GM12878 (cell line): ENCODE measurements around the gene THUMPD3. TPM values are rescaled to one million over a fixed set of nuclear protein-coding genes. Genes with fewer than 3 reads are reported as not detected.
A peak's percentile ranks its signal among the peaks of the same experiment; 100 is the strongest.

Source experiments
- BMI1 ChIP-seq: fragments of 450-650 bp; IDR thresholded peaks from 2 replicates; pipeline ENCODE4 v1.6.1; 2016; ENCODE audit warnings: mild to moderate bottlenecking, moderate library complexity, borderline replicate concordance
- BRCA1 ChIP-seq: IDR thresholded peaks from 2 replicates; pipeline ENCODE4 v1.6.1; 2011; ENCODE audit warnings: low read depth, low read length, improper control_type of control experiment
- CHD4 ChIP-seq: fragments of 200-600 bp; sonication (generic); IDR thresholded peaks from 2 replicates; pipeline ENCODE4 v1.6.1; 2016; ENCODE audit warnings: mild to moderate bottlenecking
- ETV6 ChIP-seq, 2 experiments: fragments of 450-650 bp in 1 of 2; IDR thresholded peaks in 1 of 2; conservative IDR thresholded peaks in 1 of 2; 2 replicates each; pipeline ENCODE4 v1.6.1; 2014; ENCODE audit warnings: antibody characterized with exemption in 1 of 2, borderline replicate concordance in 1 of 2, low read depth in 1 of 2, mild to moderate bottlenecking in 1 of 2, moderate library complexity in 1 of 2
- FOS ChIP-seq: IDR thresholded peaks from 3 replicates; pipeline ENCODE4 v1.6.1; 2011; ENCODE audit warnings: borderline replicate concordance; ENCODE audit not compliant: insufficient read length; ENCODE audit errors: extremely low read depth
- HCFC1 ChIP-seq: fragments of 150-350 bp; IDR thresholded peaks from 2 replicates; pipeline ENCODE4 v1.6.1; 2014; ENCODE audit warnings: low read length
- NFIC ChIP-seq: IDR thresholded peaks from 2 replicates; pipeline ENCODE4 v1.6.1; 2012; ENCODE audit warnings: low read depth, mild to moderate bottlenecking, inconsistent platforms, low read length, moderate library complexity
- NRF1 ChIP-seq: conservative IDR thresholded peaks from 2 replicates; pipeline ENCODE4 v1.6.1; 2011; ENCODE audit warnings: mild to moderate bottlenecking, low read depth, low read length, improper control_type of control experiment
- POLR2A ChIP-seq: IDR thresholded peaks from 2 replicates; pipeline ENCODE4 v1.6.1; 2011; ENCODE audit warnings: low read depth, mild to moderate bottlenecking, low read length
- SMAD5 ChIP-seq: IDR thresholded peaks from 2 replicates; pipeline ENCODE4 v1.6.1; 2016; ENCODE audit warnings: antibody characterized with exemption, low read depth
- SMC3 ChIP-seq: IDR thresholded peaks from 2 replicates; pipeline ENCODE4 v1.6.1; 2011; ENCODE audit warnings: low read length, improper control_type of control experiment, borderline replicate concordance
- SUZ12 ChIP-seq: fragments of 200-600 bp; sonication (generic); IDR thresholded peaks from one replicate; pipeline ENCODE4 v1.6.1; 2018; ENCODE audit warnings: antibody characterized with exemption, mild to moderate bottlenecking; ENCODE audit not compliant: unreplicated experiment
- TAF1 ChIP-seq: IDR thresholded peaks from 2 replicates; pipeline ENCODE4 v1.6.1; 2011; ENCODE audit warnings: mild to moderate bottlenecking, low read depth, low read length, borderline replicate concordance
- TARDBP ChIP-seq: IDR thresholded peaks from 2 replicates; pipeline ENCODE4 v1.6.1; 2016; ENCODE audit warnings: borderline replicate concordance
- ZNF217 ChIP-seq: fragments of 450-650 bp; IDR thresholded peaks from 2 replicates; pipeline ENCODE4 v1.6.1; 2017; ENCODE audit warnings: antibody characterized with exemption, mild to moderate bottlenecking
- polyA plus RNA-seq, 11 experiments: library from polyadenylated mRNA; depleted of rRNA in 4 of 11; unstranded in 6 of 11; stranded (reverse) in 5 of 11; fragments of >200 nt; fragmentation: Nextera tagmentation in 4 of 11; fragmentation: Illumina TruSeq in 1 of 11; extraction: Ambion mirVana in 4 of 11; extraction: Trizol in 1 of 11; gene quantifications; 1 replicate in 1 of 11; 2 replicates in 10 of 11; pipeline versions ENCODE4 v1.2.1 to v1.2.3, GENCODE V29; 2011 to 2016; ENCODE audit warnings: inconsistent platforms in 2 of 11, missing spikeins in 2 of 11, low read depth in 1 of 11
- total RNA-seq, 4 experiments: library from RNA; depleted of rRNA in 3 of 4; stranded (reverse); fragments of >200 nt in 3 of 4; fragmentation: Illumina TruSeq in 1 of 4; extraction: Trizol in 1 of 4; gene quantifications; 2 replicates each; pipeline versions ENCODE4 v1.2.1 to v1.2.3, GENCODE V29; 2013 to 2021
- TF ChIP-seq, protein P1 (sequence below): fragments of 450-650 bp; IDR thresholded peaks from 2 replicates; pipeline ENCODE4 v1.6.1; 2017; ENCODE audit warnings: antibody characterized with exemption, mild to moderate bottlenecking, moderate library complexity
- TF ChIP-seq, protein P2 (sequence below): fragments of 150-350 bp; IDR thresholded peaks from 2 replicates; pipeline ENCODE4 v1.6.1; 2016; ENCODE audit warnings: low read depth, low read length
- TF ChIP-seq, protein P3 (sequence below): IDR thresholded peaks from 2 replicates; pipeline ENCODE4 v1.6.1; 2011; ENCODE audit warnings: low read depth, low read length, improper control_type of control experiment, borderline replicate concordance
- TF ChIP-seq, protein P4 (sequence below): fragments of 450-650 bp; IDR thresholded peaks from 2 replicates; pipeline ENCODE4 v1.6.1; 2017; ENCODE audit warnings: mild to moderate bottlenecking, moderate library complexity

THUMPD3 gene
- total and polyA plus RNA-seq, 10 of the 15 experiments (the other 5 are each of a cell fraction or from before 2014, with no cell fraction given): 28.7 to 47.4 (median 41.8) TPM

DNA sequence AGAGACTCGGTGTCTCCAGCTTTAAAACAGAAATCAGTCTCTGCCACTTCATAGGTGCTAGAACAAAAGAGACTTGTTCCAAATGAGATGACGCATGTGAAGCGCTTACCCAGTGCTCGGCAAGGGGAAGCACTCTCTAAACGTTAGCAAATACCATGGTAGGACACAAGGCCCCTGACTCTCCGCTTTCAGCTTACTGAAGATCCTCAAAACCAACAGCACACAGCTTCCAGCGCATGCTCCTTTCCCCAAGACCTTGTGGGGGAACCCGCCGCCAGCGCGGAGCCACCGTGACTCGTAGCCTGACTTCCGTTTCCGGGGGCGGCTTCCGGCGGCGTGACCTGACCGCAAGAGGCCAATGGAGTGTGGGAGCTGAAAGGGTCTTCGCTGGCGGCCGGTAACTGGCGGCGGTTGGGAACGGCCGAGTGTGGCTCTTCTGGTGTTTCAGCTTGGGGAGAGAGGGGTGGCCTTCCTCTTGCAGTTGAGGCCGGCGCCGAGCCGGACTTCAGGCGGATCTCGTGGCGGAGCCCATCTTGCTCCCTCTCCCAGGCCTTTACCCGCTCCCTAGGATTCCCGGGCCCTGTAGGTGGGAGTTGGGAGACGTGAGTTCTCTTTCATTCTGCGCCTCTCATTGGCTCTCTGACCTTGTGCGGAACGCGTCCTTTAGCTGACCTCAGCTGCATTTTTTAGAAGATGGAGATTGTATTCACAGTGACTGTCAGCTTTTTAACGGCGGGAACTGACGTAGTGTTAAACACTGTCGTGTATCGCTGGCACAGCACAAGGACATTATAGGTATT lies at the start of gene THUMPD3 (continued):
- TF ChIP-seq, protein P1, sequence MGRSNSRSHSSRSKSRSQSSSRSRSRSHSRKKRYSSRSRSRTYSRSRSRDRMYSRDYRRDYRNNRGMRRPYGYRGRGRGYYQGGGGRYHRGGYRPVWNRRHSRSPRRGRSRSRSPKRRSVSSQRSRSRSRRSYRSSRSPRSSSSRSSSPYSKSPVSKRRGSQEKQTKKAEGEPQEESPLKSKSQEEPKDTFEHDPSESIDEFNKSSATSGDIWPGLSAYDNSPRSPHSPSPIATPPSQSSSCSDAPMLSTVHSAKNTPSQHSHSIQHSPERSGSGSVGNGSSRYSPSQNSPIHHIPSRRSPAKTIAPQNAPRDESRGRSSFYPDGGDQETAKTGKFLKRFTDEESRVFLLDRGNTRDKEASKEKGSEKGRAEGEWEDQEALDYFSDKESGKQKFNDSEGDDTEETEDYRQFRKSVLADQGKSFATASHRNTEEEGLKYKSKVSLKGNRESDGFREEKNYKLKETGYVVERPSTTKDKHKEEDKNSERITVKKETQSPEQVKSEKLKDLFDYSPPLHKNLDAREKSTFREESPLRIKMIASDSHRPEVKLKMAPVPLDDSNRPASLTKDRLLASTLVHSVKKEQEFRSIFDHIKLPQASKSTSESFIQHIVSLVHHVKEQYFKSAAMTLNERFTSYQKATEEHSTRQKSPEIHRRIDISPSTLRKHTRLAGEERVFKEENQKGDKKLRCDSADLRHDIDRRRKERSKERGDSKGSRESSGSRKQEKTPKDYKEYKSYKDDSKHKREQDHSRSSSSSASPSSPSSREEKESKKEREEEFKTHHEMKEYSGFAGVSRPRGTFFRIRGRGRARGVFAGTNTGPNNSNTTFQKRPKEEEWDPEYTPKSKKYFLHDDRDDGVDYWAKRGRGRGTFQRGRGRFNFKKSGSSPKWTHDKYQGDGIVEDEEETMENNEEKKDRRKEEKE: no peak
- TF ChIP-seq HCFC1 (peak; percentile 37; the same call in 1 of the 2 replicates), ETV6 (conservative IDR thresholded peaks at IDR 0.05 in 1 of 2, IDR thresholded peaks at IDR 0.05 in 1 of 2; ENCODE audit: borderline replicate concordance in 1 of 2, low read depth in 1 of 2) (peak in 1 of 2 experiments; percentile 89; a peak in 1 of 4 replicates), TAF1 (peak; percentile 93), POLR2A (peak; percentile 95), CHD4 (no peak), TARDBP (no peak), BRCA1 (no peak), NFIC (peak; percentile 64; the same call in 1 of the 2 replicates), BMI1 (no peak), NRF1 (peak; percentile 60), FOS (no peak), SMC3 (no peak), SMAD5 (peak; percentile 90), SUZ12 (no peak), ZNF217 (no peak)
- TF ChIP-seq, protein P2, sequence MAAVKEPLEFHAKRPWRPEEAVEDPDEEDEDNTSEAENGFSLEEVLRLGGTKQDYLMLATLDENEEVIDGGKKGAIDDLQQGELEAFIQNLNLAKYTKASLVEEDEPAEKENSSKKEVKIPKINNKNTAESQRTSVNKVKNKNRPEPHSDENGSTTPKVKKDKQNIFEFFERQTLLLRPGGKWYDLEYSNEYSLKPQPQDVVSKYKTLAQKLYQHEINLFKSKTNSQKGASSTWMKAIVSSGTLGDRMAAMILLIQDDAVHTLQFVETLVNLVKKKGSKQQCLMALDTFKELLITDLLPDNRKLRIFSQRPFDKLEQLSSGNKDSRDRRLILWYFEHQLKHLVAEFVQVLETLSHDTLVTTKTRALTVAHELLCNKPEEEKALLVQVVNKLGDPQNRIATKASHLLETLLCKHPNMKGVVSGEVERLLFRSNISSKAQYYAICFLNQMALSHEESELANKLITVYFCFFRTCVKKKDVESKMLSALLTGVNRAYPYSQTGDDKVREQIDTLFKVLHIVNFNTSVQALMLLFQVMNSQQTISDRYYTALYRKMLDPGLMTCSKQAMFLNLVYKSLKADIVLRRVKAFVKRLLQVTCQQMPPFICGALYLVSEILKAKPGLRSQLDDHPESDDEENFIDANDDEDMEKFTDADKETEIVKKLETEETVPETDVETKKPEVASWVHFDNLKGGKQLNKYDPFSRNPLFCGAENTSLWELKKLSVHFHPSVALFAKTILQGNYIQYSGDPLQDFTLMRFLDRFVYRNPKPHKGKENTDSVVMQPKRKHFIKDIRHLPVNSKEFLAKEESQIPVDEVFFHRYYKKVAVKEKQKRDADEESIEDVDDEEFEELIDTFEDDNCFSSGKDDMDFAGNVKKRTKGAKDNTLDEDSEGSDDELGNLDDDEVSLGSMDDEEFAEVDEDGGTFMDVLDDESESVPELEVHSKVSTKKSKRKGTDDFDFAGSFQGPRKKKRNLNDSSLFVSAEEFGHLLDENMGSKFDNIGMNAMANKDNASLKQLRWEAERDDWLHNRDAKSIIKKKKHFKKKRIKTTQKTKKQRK: no peak
- TF ChIP-seq, protein P3, sequence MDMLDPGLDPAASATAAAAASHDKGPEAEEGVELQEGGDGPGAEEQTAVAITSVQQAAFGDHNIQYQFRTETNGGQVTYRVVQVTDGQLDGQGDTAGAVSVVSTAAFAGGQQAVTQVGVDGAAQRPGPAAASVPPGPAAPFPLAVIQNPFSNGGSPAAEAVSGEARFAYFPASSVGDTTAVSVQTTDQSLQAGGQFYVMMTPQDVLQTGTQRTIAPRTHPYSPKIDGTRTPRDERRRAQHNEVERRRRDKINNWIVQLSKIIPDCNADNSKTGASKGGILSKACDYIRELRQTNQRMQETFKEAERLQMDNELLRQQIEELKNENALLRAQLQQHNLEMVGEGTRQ: peak; percentile 35
- TF ChIP-seq, protein P4, sequence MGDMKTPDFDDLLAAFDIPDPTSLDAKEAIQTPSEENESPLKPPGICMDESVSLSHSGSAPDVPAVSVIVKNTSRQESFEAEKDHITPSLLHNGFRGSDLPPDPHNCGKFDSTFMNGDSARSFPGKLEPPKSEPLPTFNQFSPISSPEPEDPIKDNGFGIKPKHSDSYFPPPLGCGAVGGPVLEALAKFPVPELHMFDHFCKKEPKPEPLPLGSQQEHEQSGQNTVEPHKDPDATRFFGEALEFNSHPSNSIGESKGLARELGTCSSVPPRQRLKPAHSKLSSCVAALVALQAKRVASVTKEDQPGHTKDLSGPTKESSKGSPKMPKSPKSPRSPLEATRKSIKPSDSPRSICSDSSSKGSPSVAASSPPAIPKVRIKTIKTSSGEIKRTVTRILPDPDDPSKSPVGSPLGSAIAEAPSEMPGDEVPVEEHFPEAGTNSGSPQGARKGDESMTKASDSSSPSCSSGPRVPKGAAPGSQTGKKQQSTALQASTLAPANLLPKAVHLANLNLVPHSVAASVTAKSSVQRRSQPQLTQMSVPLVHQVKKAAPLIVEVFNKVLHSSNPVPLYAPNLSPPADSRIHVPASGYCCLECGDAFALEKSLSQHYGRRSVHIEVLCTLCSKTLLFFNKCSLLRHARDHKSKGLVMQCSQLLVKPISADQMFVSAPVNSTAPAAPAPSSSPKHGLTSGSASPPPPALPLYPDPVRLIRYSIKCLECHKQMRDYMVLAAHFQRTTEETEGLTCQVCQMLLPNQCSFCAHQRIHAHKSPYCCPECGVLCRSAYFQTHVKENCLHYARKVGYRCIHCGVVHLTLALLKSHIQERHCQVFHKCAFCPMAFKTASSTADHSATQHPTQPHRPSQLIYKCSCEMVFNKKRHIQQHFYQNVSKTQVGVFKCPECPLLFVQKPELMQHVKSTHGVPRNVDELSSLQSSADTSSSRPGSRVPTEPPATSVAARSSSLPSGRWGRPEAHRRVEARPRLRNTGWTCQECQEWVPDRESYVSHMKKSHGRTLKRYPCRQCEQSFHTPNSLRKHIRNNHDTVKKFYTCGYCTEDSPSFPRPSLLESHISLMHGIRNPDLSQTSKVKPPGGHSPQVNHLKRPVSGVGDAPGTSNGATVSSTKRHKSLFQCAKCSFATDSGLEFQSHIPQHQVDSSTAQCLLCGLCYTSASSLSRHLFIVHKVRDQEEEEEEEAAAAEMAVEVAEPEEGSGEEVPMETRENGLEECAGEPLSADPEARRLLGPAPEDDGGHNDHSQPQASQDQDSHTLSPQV: no peak
